Fibroblast of villous mesenchyme (primary cell): Measurements from ENCODE around the gene TEAD1. TPM values are rescaled to one million over a fixed set of nuclear protein-coding genes. Genes with fewer than 3 reads are reported as not detected.

Experiments used
- DNase-seq: peaks from one replicate; pipeline ENCODE4 v3.0.0-alpha.2; 2010; ENCODE audit warnings: low read depth
- H3K4me3 ChIP-seq: 2 replicates; pipeline ENCODE4 v1.5.1; 2011; ENCODE audit warnings: low read depth, mild to moderate bottlenecking, low read length
- total RNA-seq: library from RNA; depleted of rRNA; stranded (reverse); fragments of >200 nt; gene quantifications from 2 replicates; pipeline ENCODE4 v1.2.3, GENCODE V29; 2012
- TF ChIP-seq, protein P1 (sequence below): IDR thresholded peaks from 2 replicates; pipeline ENCODE4 v1.5.1; 2012; ENCODE audit warnings: low read depth, mild to moderate bottlenecking, low read length; ENCODE audit not compliant: insufficient read depth

The TEAD1 gene
- total RNA-seq, 1 donor = 244 TPM

DNA sequence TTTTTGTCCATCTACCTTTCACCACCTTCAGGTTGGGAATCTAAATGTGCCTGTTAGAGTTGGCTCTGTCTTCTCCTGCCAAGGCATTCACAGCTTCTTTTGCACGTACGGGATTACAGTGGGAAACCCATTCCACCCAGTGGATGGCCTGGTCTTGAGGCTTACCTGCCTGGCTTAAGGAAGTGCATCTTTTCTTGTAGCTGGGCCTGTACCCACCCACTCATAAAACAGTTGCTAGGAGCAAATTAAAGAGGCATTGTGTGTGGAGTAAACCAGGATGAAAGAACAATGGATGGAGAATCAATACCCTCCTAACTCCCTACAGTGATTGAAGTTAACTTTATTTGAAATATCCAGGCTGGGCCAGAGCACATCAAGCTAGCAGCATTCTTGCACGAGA, 71.6 kb downstream of the TEAD1 start:
- TF ChIP-seq, protein P1, sequence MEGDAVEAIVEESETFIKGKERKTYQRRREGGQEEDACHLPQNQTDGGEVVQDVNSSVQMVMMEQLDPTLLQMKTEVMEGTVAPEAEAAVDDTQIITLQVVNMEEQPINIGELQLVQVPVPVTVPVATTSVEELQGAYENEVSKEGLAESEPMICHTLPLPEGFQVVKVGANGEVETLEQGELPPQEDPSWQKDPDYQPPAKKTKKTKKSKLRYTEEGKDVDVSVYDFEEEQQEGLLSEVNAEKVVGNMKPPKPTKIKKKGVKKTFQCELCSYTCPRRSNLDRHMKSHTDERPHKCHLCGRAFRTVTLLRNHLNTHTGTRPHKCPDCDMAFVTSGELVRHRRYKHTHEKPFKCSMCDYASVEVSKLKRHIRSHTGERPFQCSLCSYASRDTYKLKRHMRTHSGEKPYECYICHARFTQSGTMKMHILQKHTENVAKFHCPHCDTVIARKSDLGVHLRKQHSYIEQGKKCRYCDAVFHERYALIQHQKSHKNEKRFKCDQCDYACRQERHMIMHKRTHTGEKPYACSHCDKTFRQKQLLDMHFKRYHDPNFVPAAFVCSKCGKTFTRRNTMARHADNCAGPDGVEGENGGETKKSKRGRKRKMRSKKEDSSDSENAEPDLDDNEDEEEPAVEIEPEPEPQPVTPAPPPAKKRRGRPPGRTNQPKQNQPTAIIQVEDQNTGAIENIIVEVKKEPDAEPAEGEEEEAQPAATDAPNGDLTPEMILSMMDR = no peak
- DNase-seq = no peak
- H3K4me3 ChIP-seq = no peak overlapping the region

DNA sequence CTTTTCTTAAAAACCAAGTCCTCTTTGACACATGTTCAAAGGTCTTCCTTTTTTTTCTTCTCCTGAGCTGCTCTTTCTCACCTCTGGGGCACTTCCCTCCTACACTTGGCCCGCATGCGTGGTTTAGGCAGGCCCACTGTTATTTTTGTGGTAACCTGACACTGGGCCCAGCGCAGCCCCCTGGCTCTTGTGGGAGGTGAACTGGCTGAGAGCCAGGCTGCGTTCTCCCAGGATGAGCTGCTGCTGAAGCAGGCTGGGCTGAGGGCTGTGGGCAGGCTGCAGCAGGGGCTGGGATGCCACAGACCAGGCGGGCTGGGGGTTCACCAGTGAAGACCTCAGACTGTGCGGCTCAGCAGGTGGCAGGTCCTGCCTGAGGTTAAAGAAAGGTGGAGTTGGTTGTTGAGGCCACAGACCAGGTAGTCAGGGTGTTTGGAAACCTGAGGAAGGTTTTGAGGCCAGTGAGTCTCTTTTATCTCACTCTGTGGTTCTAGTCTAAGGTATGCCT, 72.4 kb downstream of the TEAD1 start:
- H3K4me3 ChIP-seq = no peak overlapping the region
- peak; percentile 88 for DNase-seq
- TF ChIP-seq, protein P1 = no peak

DNA sequence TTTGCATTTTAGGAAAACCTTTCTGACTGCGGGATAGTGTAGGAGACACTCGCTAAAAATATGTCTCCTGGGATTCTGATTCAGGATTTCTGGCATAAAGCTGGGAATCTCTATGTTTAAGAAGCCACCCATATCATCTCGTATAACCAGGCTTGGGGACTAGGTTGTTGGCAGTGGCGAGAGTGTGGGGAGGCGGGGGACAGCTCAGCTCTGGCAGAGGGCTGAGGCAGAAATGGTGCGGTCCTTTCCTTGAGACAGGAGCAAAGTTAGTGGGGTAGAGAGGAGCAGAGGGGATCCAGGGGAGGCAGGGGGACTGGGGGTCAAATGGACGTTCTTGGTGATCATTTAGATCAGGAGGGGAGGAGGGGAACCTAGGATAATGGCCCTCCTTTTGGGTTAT, 74.3 kb downstream of the TEAD1 start:
- TF ChIP-seq, protein P1 = no peak
- no peak for DNase-seq
- no peak overlapping the region for H3K4me3 ChIP-seq

DNA sequence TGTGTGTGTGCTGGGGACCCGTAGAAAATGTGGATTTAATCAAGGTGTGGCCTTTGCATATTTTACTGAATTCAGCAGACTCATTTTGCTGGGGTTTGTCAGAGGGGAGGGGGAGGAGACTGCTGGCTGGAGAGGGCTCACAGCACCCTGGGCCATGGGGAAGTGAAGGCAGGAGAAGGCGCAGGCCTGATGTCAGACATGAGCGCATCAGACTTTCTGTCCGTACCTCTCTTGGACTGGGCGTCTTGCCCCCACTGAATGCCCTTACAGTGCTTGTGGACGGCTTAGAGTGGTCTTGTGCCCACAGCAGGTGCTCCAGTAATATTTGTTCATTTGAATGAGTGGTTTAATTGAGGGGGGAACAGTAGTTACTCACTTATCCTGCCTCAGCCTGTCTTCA, 75.2 kb downstream of the TEAD1 start:
- DNase-seq = no peak
- no peak overlapping the region for H3K4me3 ChIP-seq
- TF ChIP-seq, protein P1 = no peak

DNA sequence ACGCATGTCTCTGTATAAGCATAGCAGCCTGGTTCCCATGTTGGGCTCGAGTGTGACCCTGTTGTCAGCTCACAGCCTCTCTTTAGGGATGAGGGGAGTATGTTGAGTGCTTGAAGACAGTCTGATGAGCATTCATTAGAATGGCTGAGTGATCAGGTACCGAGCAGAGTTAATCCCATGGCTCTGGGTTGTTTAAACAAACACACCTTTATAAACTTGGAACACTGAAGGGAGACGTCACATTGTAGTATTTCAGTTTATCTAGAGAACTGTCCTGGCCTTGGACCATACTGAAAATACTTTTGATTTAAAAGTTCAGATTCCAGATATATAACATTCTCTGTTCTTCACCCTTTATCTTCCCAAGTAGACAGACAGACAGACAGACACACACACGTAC, 76.0 kb downstream of the TEAD1 start:
- TF ChIP-seq, protein P1 = no peak
- no peak overlapping the region for H3K4me3 ChIP-seq
- DNase-seq = no peak

DNA sequence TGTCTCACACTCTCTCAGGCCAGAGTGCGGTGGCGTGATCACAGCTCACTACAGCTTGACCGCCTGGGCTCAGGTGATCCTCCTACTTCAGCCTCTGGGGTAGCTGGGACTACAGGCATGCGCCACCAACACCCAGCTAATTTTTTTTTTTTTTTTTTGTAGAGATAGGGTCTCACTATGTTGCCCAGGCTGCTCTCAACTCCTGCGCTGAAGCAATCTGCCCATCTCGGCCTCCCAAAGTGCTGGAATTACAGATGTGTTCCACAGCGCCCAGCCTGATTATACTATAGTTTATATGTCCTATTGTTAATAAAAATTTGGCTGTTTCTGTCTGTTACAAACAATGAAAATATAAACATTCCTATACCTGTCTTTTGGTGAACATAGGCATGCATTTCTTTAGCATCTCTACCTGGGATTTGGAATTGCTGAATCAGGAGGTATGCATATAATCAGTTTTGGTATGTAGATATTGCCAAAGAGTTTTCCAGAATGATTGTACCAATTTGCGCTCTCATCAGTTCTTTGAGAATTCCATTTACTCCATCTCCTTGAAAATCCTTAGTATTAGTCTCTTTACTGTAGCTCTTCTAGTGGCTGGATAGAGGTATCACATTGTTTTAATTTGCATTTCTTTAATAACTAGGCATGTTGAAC, 78.8 kb downstream of the TEAD1 start:
- DNase-seq = no peak
- no peak overlapping the region for H3K4me3 ChIP-seq
- TF ChIP-seq, protein P1 = no peak

DNA sequence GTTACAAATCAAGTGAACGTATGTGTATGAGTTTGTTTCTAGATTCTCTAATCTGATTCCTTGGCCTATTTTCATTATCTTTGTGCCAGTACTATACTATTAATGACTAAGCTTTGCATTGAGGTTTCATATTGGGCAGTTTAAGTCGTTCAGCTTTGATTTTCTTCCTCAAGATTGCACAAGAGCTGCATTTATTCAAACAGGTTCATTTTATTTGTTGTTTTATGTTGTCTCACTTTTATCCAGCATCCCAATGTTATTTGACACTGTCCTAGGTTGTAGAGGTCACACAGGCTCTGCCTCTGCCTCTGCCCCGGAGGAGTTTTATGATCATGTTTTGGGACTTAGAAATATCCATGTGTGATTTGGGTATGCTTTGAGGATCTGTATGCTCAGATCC, 79.8 kb downstream of the TEAD1 start:
- H3K4me3 ChIP-seq = no peak overlapping the region
- TF ChIP-seq, protein P1 = no peak
- DNase-seq = no peak
